ENCODE results near the gene CXCL9.

DNA sequence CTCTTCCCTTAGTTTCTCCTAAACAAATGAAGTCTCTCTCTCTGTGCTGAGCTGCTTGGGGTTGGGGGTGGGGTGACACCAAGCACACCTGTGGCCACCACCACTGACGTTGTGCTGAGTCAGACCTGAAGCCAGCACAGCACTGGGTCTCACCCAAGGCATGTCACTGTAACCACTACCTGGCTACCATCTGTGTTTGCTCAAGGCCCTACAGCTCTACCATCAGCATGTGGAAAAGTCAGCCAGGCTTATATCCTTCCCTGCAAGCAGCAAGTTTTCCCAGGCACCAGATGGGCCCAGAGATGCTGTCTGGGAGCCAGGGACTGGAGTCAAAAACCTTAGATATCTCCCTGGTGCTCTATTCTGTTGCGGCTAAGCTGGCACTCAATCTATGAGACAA lies 9.1 kb upstream of the CXCL9 start:
- no peak for TF ChIP-seq EP300 (IDR thresholded peaks at IDR 0.05; ENCODE audit: borderline replicate concordance)
- TF ChIP-seq, protein P1, sequence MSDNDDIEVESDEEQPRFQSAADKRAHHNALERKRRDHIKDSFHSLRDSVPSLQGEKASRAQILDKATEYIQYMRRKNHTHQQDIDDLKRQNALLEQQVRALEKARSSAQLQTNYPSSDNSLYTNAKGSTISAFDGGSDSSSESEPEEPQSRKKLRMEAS (IDR thresholded peaks at IDR 0.05) = no peak
- TF ChIP-seq ZBTB7A (IDR thresholded peaks at IDR 0.05; ENCODE audit: low read depth) = no peak
- no peak for TF ChIP-seq CEBPB (IDR thresholded peaks at IDR 0.05)
- no peak for TF ChIP-seq NFIC (IDR thresholded peaks at IDR 0.05)
- TF ChIP-seq EGR1 (IDR thresholded peaks at IDR 0.05) = no peak
- no peak for TF ChIP-seq TCF12 (IDR thresholded peaks at IDR 0.05; ENCODE audit: low read depth)
- TF ChIP-seq FOXM1 (IDR thresholded peaks at IDR 0.05; ENCODE audit: borderline replicate concordance, low read depth) = no peak
- TF ChIP-seq, protein P2, sequence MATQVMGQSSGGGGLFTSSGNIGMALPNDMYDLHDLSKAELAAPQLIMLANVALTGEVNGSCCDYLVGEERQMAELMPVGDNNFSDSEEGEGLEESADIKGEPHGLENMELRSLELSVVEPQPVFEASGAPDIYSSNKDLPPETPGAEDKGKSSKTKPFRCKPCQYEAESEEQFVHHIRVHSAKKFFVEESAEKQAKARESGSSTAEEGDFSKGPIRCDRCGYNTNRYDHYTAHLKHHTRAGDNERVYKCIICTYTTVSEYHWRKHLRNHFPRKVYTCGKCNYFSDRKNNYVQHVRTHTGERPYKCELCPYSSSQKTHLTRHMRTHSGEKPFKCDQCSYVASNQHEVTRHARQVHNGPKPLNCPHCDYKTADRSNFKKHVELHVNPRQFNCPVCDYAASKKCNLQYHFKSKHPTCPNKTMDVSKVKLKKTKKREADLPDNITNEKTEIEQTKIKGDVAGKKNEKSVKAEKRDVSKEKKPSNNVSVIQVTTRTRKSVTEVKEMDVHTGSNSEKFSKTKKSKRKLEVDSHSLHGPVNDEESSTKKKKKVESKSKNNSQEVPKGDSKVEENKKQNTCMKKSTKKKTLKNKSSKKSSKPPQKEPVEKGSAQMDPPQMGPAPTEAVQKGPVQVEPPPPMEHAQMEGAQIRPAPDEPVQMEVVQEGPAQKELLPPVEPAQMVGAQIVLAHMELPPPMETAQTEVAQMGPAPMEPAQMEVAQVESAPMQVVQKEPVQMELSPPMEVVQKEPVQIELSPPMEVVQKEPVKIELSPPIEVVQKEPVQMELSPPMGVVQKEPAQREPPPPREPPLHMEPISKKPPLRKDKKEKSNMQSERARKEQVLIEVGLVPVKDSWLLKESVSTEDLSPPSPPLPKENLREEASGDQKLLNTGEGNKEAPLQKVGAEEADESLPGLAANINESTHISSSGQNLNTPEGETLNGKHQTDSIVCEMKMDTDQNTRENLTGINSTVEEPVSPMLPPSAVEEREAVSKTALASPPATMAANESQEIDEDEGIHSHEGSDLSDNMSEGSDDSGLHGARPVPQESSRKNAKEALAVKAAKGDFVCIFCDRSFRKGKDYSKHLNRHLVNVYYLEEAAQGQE (IDR thresholded peaks at IDR 0.05; ENCODE audit: low read depth) = no peak
- no peak for TF ChIP-seq TAF1 (IDR thresholded peaks at IDR 0.05; ENCODE audit: low read depth)
- TF ChIP-seq YY1 (IDR thresholded peaks at IDR 0.05; ENCODE audit: low read depth) = no peak
- TF ChIP-seq CREB1 (IDR thresholded peaks at IDR 0.05; ENCODE audit: low read depth) = no peak
- TF ChIP-seq, protein P3, sequence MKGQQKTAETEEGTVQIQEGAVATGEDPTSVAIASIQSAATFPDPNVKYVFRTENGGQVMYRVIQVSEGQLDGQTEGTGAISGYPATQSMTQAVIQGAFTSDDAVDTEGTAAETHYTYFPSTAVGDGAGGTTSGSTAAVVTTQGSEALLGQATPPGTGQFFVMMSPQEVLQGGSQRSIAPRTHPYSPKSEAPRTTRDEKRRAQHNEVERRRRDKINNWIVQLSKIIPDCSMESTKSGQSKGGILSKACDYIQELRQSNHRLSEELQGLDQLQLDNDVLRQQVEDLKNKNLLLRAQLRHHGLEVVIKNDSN (IDR thresholded peaks at IDR 0.05) = no peak

Measured in Ishikawa (cell line).